OCI-LY1 (cell line): ENCODE data around the gene ACVR1.

Source experiments
- EZH2 ChIP-seq: fragments of 200-600 bp; sonication (generic), shearing (Covaris generic); IDR thresholded peaks from 2 replicates; pipeline ENCODE4 v1.8.0; 2017; ENCODE audit warnings: borderline replicate concordance, mixed run types, mild to moderate bottlenecking, antibody characterized with exemption, low read length, moderate library complexity, mixed read lengths
- TF ChIP-seq, protein P1 (sequence below): fragments of 200-600 bp; sonication (generic), shearing (Covaris generic); IDR thresholded peaks from 2 replicates; pipeline ENCODE4 v1.5.1; 2017; ENCODE audit warnings: mild to moderate bottlenecking, antibody characterized with exemption, low read length, moderate library complexity, mixed read lengths

DNA sequence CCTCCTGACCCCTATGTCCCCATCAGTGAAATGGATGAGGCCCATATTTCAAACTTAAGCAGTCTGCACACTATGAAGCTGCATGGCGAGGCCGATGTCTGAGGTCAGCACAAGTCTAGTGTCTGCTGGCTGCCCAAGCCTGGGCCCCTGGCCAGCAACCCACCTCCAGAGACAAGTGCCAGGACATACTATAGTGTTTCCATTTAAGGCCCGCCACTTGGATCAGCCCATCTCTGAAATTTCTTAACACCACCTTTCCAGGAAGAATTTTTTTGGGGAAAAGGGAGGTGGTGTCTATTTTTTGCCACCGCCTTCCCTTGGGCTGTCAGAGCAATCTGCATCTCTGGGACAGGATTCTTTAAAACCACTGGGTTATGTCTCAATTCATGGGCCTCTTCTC, 1.8 kb downstream of the ACVR1 start:
- TF ChIP-seq, protein P1, sequence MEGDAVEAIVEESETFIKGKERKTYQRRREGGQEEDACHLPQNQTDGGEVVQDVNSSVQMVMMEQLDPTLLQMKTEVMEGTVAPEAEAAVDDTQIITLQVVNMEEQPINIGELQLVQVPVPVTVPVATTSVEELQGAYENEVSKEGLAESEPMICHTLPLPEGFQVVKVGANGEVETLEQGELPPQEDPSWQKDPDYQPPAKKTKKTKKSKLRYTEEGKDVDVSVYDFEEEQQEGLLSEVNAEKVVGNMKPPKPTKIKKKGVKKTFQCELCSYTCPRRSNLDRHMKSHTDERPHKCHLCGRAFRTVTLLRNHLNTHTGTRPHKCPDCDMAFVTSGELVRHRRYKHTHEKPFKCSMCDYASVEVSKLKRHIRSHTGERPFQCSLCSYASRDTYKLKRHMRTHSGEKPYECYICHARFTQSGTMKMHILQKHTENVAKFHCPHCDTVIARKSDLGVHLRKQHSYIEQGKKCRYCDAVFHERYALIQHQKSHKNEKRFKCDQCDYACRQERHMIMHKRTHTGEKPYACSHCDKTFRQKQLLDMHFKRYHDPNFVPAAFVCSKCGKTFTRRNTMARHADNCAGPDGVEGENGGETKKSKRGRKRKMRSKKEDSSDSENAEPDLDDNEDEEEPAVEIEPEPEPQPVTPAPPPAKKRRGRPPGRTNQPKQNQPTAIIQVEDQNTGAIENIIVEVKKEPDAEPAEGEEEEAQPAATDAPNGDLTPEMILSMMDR: no peak
- TF ChIP-seq EZH2: no peak
